ENCODE results near the gene CHSY1.

DNA sequence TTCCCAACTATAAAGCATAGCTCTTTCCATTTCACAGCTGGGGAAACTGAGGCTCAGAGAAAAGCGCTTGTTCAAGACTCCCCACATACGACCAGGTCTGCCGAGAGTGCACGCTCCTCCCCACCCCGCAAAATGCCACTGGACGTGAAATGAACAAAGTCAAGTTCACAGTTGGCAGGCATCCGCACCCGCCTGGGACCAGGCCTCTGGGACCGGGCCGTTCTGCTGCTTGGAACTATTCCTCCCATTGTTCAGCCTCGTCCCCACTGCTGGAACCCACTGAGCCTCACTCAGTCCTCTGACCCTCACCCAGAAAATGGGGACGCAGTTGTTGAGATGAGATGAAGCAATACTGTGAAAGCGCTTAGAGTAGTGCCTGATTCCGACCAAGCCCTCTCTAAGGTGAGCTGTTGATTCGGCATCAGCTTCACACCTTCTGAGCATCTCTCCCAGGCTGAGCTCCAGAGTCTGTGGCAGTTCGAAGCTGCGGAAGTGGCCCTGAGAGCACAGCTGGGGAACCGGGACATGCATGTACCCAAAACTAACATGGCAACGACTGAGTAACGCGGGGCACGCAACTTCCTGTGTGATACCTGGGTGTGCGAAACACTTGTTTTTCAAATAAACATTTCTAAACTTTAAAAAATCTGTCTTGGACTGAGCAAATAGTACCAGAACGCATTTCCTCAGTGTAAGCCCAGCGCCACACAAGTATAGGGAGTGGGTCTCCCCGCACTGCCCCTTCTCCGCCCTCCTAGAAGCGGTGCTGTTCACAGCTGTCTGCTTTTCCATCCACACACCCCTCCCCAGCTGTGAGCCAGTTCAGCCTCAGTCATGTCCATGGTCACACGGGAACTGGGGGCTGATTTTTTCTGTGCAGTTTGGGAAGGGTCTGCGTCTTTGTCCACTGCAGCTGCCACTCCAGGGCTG lies 93.4 kb downstream of the CHSY1 start:
- TF ChIP-seq CTCF (conservative IDR thresholded peaks at IDR 0.05; ENCODE audit: low read depth, low read length) (no peak), EZH2 (IDR thresholded peaks at IDR 0.05; ENCODE audit: borderline replicate concordance, low read depth, low read length, poor library complexity, severe bottlenecking) (no peak)
